HTR-8/SVneo (cell line): ENCODE results near the gene TIAM2.
A peak's percentile ranks its signal among the peaks of the same experiment; 100 is the strongest.
"Not testable (repeated sequence)": the region's sequence is repeated elsewhere in the genome, so short reads cannot be mapped to it uniquely, and the experiment has no call there.

ENCODE experiments used
- DNase-seq: peaks from one replicate; pipeline ENCODE4 v3.0.0; 2011; ENCODE audit warnings: low spot score, mixed read lengths; ENCODE audit not compliant: insufficient read length
- FAIRE-seq: peaks from 2 replicates; lab custom pipeline; 2011; peaks lifted over from hg19 to GRCh38; lab: Jason Lieb, UNC

TIAM2 gene

GRCh38 chr6:155215906-155216305 lies 220.8 kb downstream of the TIAM2 start:
- DNase-seq (no peak), FAIRE-seq (no peak)

GRCh38 chr6:155216312-155217046 lies 221.4 kb downstream of the TIAM2 start:
- DNase-seq (no peak), FAIRE-seq (no peak)

- not testable (repeated sequence) for DNase-seq, FAIRE-seq
These were observed 223.6 kb downstream of the TIAM2 start for GRCh38 chr6:155218711-155219110.

GRCh38 chr6:155219299-155219698 lies 224.2 kb downstream of the TIAM2 start:
- FAIRE-seq (no peak), DNase-seq (no peak)

GRCh38 chr6:155219858-155220301 lies 224.8 kb downstream of the TIAM2 start:
- DNase-seq (no peak), FAIRE-seq (no peak)

- DNase-seq (no peak), FAIRE-seq (no peak)
These were observed 226.0 kb downstream of the TIAM2 start for GRCh38 chr6:155221086-155221485.

GRCh38 chr6:155222506-155222905 lies 227.4 kb downstream of the TIAM2 start:
- DNase-seq (no peak), FAIRE-seq (no peak)

GRCh38 chr6:155223646-155224451 lies 228.7 kb downstream of the TIAM2 start:
- peak; percentile 57 for DNase-seq
- peak; percentile 63 for FAIRE-seq

- FAIRE-seq: no peak
- no peak for DNase-seq
These were observed 229.5 kb downstream of the TIAM2 start for GRCh38 chr6:155224618-155225017.

GRCh38 chr6:155227046-155227445 lies 231.9 kb downstream of the TIAM2 start:
- FAIRE-seq (no peak), DNase-seq (no peak)

GRCh38 chr6:155228546-155229166 lies 233.5 kb downstream of the TIAM2 start:
- DNase-seq: no peak

GRCh38 chr6:155230975-155231374 lies 235.9 kb downstream of the TIAM2 start:
- not testable (repeated sequence) for DNase-seq, FAIRE-seq

More at GRCh38 chr6:155228546-155229166, 233.5 kb downstream of the TIAM2 start:
- no peak for FAIRE-seq

GRCh38 chr6:155232848-155233247 lies 237.7 kb downstream of the TIAM2 start:
- FAIRE-seq (no peak), DNase-seq (no peak)

- no peak for DNase-seq
- no peak for FAIRE-seq
These were observed 239.1 kb downstream of the TIAM2 start for GRCh38 chr6:155234167-155234566.

GRCh38 chr6:155234687-155235086 lies 239.6 kb downstream of the TIAM2 start:
- DNase-seq (no peak), FAIRE-seq (no peak)

GRCh38 chr6:155235087-155235486 lies 240.0 kb downstream of the TIAM2 start:
- DNase-seq: no peak
- FAIRE-seq: no peak

- FAIRE-seq: no peak
These were observed 242.5 kb downstream of the TIAM2 start for GRCh38 chr6:155237613-155238012.

GRCh38 chr6:155240905-155241600 lies 245.9 kb downstream of the TIAM2 start:
- no peak for DNase-seq

More at GRCh38 chr6:155237613-155238012, 242.5 kb downstream of the TIAM2 start:
- DNase-seq: no peak

GRCh38 chr6:155241966-155242365 lies 246.9 kb downstream of the TIAM2 start:
- FAIRE-seq (no peak), DNase-seq (no peak)

More at GRCh38 chr6:155240905-155241600, 245.9 kb downstream of the TIAM2 start:
- FAIRE-seq: no peak

GRCh38 chr6:155244434-155244833 lies 249.3 kb downstream of the TIAM2 start:
- no peak for DNase-seq
- FAIRE-seq: no peak
